GM19455 (cell line): Measurements from ENCODE around the gene FAM124A.

Experiments used
- ATAC-seq: cut with Tn5 transposase; IDR thresholded peaks from one replicate; pipeline ENCODE4 v1.9.1; 2021; ENCODE audit not compliant: unreplicated experiment

FAM124A gene

GRCh38 chr13:51222037-51222685 is at the start of gene FAM124A:
FAM124A (plus strand) TSS chr13:51222398; CDS start chr13:51222502, 104 bp downstream.
- ATAC-seq = peak; percentile 74

DNA sequence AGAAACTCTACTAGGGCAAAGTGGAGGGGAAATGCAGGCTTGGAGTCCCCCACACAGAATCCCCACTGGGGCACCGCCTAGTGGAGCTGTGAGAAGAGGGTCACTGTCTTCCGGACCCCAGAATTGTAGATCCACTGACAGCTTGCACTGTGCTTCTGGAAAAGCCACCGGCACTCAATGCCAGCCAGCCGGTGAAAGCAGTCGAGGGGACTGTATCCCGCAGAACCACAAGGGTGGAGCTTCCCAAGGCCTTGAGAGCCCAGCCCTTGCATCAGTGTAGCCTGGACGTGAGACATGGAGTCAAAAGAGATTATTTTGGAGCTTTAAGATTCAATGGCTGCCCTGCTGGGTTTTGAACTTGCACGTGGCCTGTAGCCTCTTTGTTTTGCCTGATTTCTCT is 47.2 kb upstream of the FAM124A start:
- ATAC-seq = no peak

GRCh38 chr13:51175639-51176038 is 46.6 kb upstream of the FAM124A start:
- ATAC-seq = no peak

DNA sequence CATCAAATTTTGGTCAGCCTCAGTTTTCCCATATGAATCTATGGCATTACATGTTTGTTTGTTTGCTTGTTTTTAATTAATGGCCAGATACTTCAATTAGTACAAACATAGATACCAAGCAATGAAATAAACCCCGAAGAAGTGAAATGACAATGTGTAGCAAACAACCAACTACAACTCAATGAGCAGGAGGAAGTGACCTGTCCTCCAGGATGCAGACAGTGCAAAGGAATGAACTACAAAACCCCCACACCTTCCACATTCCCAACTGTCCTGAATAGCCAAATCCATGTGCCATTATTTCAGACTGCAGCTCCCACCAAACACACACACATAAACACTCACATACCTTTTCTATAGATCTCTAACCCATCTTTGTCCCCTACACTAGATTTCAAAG is 45.0 kb upstream of the FAM124A start:
- no peak for ATAC-seq

GRCh38 chr13:51178456-51179074 is 43.6 kb upstream of the FAM124A start:
- no peak for ATAC-seq

DNA sequence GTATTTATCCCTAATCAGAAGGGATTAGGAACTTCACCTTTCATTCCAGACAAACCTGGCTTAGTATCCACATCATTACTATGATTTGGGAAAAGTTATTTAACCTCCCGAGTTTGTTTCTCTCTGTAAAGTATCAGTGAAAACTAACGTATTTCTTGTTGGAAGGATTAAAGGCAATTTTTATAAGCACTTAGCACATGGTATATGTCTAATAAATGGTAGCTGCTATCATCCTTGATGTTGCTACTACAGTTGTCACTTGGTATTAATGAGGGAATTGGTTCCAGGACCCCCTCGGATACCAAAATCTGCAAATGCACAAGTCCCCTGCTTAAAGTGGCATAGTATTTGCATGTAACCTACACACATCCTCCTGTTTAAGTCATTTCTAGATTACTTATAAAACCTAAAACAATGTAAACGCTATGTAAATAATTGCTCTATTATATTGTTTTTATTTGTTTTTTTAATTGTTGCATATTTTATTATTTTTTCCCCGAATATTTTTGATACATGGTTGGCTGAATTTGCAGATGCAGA is 42.7 kb upstream of the FAM124A start:
- ATAC-seq = no peak

DNA sequence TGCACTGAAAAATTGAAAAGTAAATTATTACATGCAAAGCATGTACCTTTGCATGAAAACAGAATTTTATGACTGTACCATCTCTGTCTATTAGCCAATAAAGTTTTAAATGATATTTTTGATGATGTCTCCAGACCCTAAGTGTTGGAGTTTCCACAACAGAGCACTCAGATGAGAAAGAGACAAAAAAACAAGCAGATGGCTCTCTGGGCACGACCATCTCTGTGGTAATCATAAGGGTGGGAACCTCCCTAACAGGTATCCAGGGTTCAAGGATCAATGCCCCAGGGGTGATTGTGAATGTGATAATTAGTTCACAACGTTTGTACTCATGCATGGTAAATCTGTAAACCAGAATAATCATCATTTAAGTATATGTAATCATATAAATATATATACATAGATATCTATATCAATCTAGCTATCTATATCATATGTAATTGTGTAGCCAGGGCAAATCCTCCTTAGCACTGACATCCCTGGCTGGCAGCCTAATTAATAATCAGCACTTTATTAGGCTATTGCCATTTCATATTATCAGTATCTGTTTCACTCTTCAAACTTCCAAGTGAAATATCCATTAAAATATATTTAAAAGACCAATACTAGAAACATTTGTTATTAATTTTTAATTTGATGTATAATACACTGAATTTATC is 41.2 kb upstream of the FAM124A start:
- ATAC-seq = no peak

DNA sequence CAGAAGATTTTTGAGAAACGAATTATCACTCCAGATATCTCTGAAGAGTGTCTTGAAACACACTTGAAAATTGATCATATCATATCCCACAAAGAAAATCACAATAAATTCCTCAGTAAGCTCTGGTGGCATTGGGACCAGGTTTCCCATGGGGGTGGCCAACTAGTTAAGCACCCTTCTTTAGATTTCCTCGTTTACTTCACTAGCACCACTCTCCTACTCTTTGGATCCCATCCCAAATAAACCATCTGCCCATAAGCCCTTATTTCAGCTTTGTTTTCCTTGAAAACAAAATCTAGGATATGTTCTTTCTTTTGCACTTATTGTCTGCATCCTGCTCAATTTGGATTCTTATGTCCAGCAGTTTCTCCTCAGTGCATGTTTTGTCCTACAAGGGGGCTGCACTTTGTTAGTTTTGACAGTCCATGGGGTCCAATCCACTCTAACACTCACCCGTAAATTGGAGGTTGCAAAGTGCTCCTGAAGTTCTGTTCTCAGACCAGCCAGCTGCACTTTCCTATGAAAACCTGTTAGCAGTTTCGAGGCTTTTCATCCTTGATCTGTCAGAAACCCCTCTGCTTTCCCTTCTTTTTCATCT is 40.3 kb upstream of the FAM124A start:
- no peak for ATAC-seq

DNA sequence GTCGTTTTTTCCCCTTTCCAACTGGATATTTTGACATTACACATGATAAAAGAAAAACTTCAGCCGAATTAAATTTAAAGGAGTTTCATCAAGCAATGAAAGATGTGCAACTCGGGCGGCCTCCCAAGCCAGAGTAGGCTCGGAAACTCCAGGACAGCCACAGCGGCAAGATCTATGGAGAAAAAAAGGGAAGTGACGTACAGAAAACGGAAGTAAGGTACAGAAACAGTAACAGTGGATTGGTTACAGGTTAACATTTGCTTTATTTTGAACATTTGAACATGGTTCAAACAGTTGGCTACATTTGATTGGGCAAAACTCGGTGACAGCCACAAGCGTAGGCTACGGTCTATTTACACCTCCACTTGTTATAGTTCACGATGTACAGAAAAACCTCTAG is 30.5 kb upstream of the FAM124A start:
- ATAC-seq = no peak

DNA sequence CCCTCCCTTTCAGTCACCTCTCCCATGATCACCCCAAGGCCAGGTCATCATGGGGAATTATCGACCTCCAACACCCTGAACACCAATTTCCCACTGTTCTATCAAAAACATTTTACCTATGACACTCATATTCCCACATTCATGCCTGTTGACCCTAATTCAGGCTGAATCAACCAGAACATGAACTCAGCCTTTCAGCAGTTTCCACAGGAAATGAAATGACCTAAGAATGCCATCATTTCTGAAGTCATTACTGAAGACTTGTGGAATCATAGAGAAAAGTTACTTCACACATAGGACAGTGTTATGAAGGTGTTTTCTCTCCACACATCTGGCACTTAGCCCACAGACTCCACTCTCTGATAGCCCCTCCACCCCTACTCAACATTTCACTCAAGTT is 29.9 kb upstream of the FAM124A start:
- no peak for ATAC-seq

GRCh38 chr13:51193387-51193786 is 28.8 kb upstream of the FAM124A start:
- ATAC-seq = no peak

GRCh38 chr13:51194942-51195341 is 27.3 kb upstream of the FAM124A start:
- no peak for ATAC-seq

DNA sequence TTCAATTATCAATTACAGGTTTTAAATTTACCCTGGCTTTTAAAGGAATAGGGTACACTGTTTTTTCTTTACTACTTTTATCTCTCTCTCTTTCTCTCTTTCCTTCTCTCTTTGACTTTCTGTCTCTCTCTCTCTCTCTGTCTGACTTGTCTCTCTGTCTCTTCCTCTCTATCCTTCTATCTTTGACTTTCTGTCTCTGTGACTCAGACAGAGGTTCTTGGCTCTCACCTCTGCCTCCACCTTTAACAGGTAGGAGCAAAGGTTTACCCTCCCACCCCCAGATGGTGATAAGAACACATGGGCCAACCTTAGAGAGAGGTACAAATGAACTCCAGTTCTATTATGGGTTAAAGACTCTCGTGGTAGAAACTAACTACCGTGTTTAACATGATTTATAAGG is 20.3 kb upstream of the FAM124A start:
- ATAC-seq = no peak

- ATAC-seq = no peak
These were observed 19.6 kb upstream of the FAM124A start for GRCh38 chr13:51202477-51203046.

DNA sequence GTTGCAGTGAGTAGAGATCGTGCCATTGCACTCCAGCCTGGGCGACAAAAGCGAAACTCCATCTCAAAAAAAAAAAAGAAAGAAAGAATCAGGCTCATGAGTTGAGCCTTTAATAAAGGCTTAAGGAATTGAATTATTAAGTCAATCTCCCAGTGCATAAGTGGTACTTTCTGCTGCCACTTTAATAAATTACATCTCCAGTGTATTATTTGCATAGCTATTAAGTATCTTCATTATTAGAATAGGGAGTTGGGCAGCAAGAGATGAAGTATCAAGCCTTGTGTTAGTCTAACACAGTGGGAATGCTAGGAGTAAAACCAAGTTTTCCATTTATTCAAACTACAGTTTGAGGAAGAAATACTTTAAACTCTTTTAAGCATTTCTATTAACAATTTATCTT is 15.6 kb upstream of the FAM124A start:
- no peak for ATAC-seq

GRCh38 chr13:51207881-51208280 is 14.3 kb upstream of the FAM124A start:
- ATAC-seq = no peak

- ATAC-seq = no peak
These were observed 13.5 kb upstream of the FAM124A start for GRCh38 chr13:51208716-51209115.

GRCh38 chr13:51211910-51212309 is 10.3 kb upstream of the FAM124A start:
- ATAC-seq = no peak

DNA sequence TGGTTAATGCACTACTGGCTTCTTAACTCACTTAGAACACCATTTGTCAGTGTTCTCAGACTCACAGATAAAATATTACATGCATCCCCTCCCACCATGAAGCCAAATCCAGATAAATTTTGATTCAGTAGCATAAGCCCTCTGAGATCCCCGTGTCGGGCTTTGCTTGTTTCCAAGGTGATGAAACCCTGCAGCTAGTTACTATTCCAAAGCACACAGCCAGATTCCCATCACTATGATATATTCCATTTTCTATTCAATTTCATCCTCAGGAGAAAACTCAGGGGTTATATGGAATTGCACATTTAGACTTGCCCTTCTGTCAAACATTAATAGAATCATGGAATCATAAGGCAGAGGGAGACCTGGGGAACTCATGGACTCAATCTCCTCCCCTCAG is 9.4 kb upstream of the FAM124A start:
- no peak for ATAC-seq

DNA sequence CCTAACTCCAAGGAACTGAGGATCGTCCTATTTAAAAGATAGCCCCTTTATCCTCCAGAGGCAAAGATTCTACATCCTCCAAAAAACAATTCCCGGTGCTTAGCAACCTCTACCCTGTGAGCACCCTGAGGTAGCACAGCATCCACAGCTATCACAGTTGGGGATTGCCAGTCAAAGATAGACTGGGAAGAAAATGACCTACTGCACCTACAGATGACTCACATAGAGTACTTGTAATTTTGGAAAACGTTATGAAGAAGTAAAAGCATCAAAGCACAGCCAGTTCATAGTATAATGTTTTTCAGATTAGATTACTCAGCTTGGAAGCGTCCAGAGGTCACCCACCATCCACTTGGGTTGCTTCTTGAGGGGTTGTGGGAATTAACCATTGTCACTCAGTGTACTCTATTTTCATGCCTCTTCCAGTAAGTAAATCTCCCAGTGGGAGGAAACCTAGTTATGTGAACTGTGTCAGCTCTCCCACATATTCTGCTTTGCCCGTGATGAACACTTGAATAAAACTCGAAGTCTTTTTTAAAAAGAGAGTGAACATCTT is 8.9 kb upstream of the FAM124A start:
- ATAC-seq = no peak

DNA sequence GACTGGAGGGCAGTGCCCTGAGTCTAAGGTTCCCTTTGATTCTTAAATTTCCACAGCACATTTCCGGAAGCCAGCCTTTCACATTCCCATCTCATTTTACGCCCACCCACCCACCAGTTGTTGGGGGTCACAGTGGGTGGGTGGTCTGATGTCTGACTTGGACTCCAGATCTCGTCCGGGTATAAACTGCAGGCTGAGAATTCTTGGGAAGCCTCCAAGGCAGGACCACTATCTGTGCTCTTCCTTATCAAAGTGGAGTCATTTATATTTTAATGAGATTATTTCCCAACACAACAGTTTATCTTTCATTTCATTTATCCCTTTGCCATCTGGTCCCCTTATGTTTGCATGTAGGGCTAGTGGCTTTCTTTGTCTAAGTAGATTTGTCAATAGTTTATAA is 3.6 kb upstream of the FAM124A start:
- ATAC-seq = no peak
